Activated gamma-delta T cell treated with Interleukin-2 at 50 U/mL for 16 hours (primary cell): ENCODE results near the gene COL19A1.
"Not testable (repeated sequence)": the region's sequence is repeated elsewhere in the genome, so short reads cannot be mapped to it uniquely, and the experiment has no call there.

Source experiments
- DNase-seq: peaks from one replicate; pipeline ENCODE4 v3.0.0-alpha.2; 2020

COL19A1 gene

DNA sequence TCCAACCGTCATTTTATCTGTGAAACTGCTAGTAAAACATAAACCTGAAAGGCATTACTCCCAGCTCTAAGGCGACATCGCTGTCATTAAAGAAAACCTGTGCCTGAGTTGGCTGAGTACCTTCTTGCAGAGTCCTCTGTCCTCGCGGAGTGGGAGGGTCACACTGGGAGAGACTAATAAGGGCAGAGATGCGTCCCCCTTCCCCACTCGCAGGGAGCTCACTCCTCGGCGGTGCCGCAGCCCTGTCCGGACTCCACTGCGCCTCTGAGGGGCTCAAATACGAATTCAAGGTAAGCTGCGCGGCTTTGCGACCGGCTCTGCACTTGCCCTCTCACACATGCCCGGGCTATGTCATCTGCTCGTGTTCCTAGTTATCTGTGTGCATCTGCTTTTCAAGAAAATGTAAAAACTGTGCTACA, at the start of gene COL19A1:
COL19A1 (plus strand) TSS at position 206 of the 419 bp plus-strand sequence. CDS start 13,012 bp downstream, outside the sequence.
- peak; percentile 8 for DNase-seq

DNA sequence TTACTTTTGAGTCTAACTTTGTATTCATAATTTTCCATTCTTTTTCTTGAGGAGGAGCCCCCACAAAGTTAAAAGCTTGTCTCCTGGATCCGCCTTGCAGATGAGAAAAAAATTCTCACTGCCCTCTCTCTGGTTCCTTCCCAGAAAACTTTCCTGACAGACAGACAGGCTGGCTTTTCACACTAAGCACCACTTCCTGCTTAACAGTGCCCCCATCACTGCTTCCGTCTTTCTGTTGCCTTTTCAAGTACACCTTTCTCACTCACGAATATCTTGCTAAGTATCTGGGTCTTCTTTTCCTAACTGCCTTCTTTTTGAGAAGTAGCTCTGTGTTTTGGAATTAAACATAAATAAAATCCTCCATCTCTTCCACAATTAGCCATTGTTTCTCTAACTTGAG, 49.8 kb upstream of the COL19A1 start:
- peak; percentile 16 for DNase-seq

DNA sequence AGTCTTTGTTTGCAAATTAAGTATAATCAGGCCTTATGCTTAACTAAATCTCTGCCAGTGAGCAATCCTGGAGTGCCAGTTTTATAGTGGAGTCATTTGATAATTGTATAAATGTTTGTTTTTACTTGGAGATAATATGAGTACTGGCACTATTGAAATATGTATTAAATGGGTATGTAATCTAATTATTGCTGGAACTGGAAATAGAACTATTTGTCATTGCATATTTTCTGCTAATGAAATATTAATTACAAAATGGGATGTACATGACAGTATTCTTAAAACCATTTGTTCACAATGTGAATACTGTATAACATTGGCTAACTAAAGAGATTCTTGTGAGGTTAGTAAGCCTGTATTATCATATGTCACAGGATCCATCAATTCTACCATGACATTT, 49.0 kb upstream of the COL19A1 start:
- no peak for DNase-seq

DNA sequence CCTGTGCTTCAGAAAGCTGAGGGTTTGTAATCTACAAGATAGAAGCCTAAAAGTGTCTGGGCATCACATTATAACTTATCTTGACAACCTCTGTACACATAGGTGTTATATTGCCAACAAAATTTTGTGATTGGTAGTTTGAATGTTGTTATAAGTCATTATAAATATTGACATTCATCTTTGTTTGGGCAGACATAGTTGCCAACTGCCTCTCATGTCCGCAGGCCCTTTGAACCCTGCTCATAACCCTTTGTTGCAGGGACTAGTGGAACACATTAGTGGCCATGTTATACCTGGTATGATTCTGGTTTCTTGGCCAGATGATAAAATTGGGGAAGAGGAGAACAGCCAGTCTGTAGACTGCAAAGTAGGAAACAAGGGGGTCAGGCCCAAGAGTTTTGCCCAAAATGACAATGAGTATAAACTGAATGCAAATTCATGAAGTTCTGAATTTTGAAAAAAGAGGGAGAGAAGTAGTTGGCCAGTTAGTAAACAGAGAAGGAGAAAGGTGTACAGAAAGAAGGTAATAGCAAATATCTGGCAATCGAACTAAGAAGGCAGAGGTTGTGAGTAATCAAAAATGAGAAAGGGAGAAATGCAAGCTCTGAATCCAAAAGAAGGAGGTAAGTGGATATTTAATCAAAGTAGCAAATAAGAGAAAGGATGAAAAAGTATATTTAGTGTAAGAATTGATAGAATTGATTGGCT, 48.0 kb upstream of the COL19A1 start:
- DNase-seq = no peak

DNA sequence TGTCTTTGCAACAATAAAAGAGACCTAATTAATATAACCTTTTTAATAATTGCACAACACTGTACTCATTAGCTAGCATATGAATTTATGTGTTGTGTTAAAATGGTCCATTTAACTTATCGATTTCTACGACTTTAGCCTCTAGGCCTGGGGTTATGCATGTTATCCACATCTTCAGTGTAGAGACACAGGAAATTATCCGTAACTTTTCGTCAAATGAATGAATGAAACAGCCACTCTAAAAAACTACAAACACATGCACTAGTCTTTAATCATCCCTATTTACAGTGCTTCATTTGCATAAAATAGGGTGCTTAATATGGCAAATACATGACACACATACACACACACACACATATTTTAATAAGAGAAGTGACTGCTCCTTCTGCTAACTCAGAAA, 47.2 kb upstream of the COL19A1 start:
- no peak for DNase-seq

DNA sequence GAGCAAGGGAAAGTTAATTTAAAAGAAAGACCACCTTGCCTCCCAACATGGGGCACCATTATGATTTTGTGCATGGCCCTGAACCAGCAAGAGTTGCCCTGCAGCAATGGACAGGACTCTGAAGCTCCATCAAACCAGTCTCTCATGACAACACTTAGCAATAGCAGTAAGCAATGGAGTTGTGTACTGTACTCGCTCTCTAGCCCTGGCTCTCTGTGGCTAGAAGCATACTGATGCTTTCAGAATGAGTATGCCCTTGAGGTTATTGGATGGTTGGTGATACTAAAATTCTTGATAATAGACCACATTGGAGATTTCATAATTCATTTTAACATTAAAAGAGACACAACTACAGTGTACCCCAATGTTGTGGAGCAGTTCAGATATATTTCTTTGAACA, 46.3 kb upstream of the COL19A1 start:
- no peak for DNase-seq

DNA sequence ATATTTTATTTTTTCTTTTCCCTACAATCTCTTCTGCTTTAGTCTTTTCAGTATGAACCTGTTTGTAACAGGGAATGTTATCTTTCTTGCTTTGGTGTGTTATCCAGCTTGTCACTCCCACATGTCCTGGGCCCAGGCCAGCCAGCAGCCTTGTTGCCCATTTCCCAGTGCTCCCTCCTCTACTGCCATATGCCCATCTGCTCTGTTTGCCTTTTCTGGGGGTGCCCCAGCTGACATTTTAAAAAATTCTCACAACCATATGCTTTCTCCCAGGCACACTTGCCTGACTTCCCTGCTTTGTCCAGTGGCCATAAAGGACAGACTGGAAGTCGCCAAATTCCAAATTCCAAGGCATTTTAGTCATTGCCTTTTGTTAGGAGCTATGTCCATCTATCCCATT, 45.9 kb upstream of the COL19A1 start:
- no peak for DNase-seq

DNA sequence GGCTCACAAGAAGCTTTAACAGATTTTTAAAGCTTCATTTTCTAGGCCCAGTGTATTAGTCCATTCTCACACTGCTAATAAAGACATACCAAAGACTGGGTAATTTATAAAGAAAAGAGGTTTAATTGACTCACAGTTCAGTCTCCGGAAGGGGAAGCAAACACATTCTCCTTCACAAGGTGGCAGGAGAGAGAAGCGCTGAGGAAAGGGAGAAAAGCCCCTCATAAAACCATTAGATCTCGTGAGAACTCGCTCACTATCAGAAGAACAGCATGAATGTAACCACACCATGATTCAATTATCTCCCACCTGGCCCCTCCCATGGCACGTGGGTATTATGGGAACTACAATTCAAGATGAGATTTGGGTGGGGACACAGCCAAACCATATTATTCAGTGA, 42.0 kb upstream of the COL19A1 start:
- not testable (repeated sequence) for DNase-seq

DNA sequence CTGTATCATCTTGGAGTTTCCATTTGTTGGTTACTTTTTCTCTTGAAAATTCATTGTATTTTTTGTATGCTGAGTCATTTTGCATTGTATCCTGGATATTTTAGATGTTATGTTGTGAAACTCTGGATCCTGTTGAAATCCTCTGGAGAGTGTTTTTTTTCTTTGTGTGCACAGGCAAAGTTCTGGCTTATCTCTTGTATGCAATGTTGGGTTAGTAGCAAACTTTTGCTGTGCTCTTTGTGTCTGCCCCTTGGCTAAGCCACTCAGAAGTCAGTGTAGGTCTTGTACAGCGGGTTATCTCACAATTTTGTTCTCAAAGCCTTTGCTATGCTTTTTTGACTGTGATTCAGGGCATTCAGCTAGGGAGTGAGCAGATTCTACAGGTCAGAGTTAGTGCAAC, 40.5 kb upstream of the COL19A1 start:
- DNase-seq = no peak

DNA sequence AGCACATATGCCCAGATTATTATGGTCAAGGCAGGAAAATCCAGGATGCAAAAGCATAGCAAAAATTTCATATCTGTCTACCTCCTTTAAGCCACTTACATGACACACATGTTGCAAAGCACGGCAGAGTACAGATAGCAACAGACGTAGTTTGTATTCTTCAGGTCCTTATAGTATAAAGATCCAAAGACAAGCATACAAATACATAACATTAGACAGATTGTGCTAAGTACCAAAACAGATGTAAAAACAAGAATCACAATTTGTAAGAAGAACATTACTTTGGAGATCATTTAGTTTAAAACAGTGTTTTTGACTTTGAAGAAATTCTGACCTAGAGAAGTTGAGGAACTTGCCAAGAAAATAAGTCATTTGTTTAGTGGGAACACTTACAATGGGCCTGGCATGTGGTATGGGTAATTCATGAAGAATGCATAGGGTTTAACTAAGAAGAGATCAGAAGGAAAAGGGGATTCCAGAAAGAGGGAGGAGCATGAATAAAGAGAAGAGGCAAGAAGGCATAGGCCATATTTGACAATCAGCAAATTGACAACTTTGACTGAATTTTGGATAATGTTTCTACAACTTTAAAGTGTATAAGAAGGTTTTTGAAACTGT, 39.0 kb upstream of the COL19A1 start:
- DNase-seq = no peak

DNA sequence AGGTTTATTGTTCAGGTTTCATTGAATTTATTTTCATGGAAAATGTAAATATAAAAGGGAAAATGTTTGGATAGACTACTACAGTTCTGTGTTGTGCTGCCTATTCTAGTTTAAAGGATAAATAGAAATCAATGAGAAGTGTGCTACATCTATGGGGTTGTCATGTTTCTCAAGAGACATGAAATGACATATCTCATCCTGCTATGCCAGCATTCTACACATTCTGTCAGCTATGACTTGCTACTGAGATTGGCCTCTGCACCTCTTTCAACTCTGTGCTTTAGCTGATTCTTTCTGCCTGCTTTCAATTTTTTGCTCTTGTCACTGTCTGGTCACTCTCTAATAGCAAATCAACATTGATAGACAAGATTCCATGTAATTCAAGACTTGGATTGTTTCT, 33.8 kb upstream of the COL19A1 start:
- DNase-seq = no peak

DNA sequence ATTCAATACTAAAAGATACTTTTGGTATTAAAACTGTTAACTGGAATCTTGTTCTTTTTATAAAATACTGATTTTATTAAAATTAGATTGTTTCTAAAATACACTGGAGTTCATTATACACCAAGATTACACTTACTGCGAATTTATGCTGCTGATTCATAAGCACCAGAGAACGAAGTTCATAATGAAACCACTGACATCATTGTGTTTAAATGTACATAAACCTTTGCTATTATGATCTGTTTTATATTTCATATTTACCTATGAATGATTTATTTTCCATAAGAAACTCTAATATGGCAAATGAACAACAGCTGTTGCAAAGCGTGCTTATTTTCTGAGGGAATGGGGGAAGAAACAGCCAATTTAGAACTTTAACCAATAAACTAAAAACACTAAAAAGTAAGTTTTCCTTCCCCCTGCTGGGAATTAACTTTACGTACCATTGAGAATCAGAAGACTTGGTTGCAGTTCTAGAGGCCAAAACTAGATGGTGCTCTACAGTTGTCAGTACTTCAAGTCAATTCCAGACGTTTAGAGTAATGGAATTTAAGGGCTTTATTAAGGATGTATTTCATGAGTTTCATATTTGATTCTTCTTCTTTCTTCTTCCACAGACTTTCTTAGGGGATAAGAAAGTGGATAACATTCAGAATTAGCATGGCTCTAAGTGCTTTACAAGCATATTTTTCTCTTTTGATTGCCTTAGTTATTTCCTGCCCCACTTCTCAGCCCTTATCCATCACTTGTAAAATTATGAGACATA, 30.8 kb upstream of the COL19A1 start:
- DNase-seq = peak; percentile 3

DNA sequence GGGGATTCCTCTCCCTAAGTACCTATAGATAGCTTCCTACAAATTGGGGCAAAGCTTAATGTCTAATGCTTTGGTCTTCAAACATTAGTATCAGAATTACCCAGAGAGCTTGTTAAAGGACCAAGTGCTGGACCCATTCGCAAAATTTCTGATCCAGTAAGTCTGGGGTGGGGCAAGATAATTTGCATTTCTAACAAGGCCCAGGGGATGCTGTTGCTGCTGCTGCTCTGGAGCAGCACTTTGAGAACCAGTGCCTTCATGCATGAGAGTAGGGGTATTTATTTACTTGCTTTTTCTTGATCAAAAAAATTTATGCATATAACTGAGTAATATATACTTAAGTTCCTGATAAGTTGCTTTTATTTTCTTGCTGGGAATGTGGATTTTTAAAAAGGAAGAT, 24.5 kb upstream of the COL19A1 start:
- no peak for DNase-seq

DNA sequence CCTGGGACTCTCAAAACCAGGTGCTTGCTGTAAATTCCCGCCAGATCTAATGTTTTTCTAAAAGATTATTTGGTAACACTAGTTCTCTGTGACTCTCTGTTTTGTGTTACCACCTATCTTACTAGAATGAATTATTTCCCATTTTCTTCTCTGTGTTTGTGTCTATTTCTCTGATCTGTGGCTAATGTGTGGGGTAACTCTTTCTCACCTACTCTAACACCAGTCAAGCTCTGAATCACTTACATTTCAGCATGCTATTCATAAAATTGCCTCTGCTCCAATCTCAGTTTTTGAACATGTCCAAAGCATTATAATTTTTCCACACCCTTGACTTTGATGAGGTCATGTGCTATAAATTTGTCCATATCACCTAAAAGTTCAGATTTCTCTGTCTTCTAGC, 23.2 kb upstream of the COL19A1 start:
- no peak for DNase-seq

DNA sequence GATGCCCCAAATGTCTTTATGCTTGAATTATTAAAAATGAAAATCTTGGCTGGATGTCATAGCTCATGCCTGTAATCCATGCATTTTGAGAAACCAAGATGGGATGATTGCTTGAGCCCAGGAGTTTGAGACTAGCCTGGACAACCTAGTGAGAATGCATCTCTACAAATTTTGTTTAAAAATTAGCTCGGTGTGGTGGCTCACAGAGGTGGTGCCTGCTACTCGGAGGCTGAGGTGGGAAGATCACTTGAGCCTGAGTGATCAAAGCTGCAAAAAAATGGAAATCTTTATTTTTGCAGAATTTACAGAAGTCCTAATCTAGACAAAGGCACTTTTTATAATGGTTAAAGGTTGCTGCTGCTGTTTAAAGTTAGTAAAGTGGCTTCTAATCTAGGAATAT, 20.0 kb upstream of the COL19A1 start:
- no peak for DNase-seq

DNA sequence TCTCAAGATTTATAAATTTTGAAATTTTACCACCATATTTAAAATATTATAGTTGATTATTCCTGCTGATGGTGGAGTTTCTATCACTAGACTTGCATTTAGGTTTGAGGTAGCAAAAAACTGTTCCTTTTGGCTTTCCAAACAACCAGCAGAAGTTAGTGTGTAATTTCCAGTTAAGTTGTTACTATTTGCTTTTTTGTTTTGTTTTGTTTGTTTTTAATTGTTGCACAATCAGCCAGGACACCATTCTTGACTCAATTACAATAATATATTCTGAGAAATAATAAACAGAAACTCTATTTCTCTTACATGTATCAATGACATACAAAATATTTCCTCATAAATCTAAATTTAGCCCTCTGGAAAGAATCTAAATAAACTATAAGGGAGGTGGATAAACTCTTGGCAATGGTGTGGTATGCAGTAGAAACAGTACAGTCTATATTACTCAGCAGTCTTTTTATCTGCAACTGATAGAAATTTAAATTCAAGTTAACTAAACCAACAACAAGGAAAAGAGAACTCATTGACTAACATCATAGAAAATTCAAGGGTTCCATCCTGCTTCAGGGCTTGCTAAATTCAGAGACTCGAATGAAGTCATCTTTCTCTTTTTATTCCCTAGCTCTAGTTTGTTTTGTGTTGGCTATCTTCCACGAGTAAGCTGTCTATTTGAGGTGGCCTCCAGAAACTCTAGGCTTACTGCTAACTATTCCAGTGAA, 19.4 kb upstream of the COL19A1 start:
- no peak for DNase-seq

DNA sequence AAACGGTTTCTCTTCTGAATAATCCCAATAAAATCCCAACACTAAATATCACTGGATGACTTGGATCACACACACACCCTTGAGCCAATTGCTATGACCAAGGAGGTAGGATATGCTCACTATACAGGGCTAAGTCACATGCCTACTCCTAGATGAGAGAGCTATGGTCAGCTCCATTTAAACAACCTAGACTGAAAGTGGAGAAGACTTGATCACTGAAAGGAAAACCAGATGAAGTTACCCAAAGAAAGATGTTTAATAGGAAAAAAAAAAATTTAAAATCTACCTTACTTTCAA, 18.9 kb upstream of the COL19A1 start:
- DNase-seq = no peak

DNA sequence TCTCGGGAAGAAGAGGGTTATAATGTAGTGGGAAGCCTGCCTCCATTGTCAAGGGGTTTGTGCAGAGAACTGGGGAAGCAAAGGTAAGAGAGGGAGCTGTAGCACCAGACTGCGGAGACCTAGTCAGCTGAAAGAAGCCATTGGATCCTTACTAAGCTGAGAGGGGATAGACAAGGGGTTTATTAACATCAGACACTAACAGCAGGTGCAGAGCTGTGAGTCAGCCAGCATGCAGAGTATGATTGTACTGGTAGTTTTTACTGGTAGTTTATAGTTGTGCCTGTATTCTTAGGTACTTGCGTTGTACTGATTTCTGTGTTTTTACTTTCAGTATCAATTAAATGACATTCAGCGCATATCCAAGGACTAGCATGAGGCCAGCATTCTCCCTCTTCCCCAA, 17.8 kb upstream of the COL19A1 start:
- DNase-seq = no peak

DNA sequence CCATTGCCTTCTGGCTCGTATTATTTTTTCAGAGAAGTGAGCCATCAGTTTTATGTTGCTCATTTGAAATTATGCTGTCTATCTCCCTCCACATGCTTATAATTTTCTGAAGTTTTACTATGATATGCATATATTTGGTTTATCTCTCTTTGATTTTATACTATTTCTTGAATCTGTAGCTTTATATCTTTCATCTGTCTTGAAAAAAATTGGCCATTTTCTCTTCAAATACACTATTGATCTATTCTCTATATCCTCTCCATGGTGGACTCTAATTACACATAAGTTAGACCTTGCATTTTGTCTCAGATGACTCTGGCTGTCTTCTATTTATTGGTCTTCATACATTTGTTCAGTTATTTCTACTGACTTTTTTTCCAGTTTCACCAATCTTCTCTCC, 13.7 kb upstream of the COL19A1 start:
- no peak for DNase-seq

DNA sequence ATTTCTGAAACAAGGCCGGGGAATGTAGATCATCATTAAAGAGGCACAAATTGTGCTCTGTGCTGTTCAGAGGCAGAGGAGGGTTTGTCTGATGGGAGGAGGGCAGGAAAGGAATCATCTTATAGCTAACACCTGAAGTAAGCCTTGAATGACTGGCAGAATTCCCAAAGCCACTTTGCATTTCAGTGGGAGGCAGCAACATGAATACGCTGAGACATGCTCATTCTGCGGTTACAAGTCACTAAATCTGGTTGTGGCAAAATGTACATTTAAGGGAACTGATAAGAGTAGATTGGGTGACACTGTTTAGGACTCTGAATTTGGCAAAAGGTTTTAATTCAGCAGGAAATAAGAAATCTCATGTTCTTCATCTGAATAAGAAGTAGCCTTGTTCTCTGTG, 4.4 kb upstream of the COL19A1 start:
- DNase-seq = no peak

DNA sequence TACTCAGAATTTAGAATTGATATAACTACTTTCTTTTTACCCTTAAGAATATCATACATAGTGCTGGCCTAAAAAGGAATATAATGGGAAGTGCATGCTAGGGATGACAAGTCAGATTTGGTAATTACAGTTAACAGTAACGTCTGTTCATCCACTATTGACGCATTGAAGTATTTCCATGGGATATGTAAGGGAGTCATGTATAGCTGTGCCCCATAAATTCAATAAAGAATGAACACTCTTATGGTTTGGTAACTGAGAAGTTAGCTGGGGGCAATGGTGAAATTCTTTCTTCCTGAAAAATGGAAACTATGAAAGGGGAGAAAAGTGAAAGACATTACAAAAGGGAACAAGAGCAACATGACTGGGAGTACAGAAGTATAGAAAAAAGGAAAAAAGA, 2.6 kb upstream of the COL19A1 start:
- DNase-seq = no peak

DNA sequence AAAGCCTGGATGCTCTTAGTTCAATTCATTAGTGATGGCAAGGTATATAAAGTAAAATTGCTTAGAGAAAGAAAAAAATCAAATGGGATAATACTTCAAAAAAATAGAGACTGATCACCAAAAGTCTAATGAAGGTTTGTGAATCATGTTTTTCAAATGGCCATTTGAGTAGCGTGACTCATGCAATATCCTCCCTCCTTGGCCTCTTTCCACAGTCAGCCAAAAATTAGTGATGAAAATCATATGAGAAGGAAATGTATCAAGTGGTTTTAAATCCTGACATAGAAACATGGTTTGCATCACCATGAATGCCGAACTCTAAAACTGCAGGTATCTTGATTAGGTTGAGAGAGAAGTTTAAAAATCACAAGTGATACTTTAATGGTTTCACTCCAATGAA, 1.2 kb upstream of the COL19A1 start:
- no peak for DNase-seq

DNA sequence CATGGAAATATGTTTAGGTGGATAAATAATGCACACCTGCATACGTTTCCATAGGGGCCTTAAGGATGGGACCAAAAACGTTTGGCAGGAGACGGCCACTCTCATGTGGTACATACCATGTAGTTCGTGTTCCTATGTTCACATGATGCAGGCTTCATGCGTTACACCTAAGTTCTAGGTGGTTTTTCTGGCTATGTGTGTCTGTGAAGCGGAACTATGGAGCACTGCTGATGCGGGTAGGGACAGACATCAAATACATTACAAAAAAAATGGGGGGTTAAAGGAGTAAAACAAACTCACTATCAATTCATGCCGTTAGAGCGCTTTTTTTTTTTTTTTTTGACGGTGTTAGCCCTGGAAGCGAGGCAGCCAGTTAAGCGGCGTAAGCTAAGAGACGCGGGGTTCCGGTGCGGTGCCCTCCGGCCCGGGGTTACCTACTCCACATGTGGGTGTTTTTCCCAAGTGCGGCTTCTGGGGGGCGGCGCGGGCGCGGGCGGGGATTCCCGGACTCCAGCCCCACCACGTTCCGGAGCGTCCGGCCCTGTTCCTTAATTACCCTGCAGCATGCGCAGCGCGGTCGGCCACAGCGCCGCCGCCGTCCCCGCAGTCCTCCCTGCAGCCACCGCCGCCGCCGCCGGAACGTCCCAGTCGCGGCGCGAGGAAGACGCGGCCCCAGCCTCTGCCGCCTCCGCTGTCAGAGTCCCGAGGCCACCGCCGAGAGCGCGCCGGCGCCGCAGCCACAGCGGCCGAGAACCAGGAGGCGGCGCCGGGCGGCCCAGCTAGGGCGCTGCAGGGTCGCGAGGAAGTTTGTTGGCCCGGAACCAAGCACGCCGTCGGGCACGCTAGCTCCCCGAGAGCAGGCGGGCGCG, 648 bp downstream of the COL19A1 start:
- DNase-seq = peak; percentile 42
